Measurements from ENCODE around the gene IZUMO1. TPM values are rescaled to one million over a fixed set of nuclear protein-coding genes. Genes with fewer than 3 reads are reported as not detected.

Gene IZUMO1
- 0.08 and 0.10 TPM in 2 replicates for polyA plus RNA-seq (2013)

DNA sequence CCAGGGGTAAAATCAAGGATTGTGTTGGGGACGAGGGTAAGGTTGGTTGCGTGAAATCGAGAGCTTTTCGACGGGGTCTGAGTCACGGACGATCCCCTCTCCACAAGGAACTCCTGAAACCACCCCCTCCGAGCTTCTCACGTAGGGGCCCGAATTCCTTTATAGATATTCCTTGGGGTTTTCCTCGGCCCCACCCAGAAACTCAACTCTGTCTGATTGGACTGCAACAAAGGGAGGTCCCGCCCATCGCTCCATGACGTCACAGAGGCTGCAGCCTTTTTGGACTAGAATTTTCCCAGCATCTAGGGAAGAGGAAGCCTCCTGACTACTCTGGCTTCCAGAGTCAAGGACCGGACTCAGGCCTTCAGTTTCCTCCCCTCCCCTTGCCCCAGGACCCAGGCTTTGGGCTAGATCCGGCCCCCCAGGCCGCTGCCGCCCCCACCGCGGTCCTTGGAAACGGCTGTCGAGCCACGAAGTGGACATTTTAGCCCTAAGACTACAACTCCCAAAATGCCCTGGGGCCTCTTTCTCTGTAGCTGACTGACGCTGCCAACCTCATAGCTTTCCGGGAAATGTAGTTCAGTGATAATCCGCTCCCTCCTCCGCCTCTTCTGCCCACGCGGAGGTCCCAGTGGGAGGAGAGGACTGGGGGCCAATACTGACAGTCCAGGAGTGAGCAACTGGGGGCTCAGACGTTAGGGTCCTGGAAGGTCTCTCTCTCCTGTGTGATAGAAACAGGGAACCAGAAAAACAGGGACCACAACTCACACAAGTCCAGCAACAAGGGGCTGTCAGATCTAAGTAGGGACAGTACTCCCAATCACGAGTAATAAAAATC lies at the start of gene IZUMO1:
TSS of gene IZUMO1 (minus strand) at position 172 of the 838 bp plus-strand sequence. CDS start 1,050 bp downstream, outside the sequence.
- Histone ChIP-seq H4K12ac (ENCODE audit: low read depth, low read length) (peak within 1 kb of the TSS; percentile 72), H3K4ac (ENCODE audit: low read depth, low read length) (no peak within 1 kb of the TSS), H2BK5ac (ENCODE audit: low read depth, low read length, poor library complexity) (peak within 1 kb of the TSS; percentile 58), H3K27me3 (ENCODE audit: insufficient read depth, low read length) (no peaks in the 10 kb centered on the region), H3K9me3 (ENCODE audit: insufficient read depth, low read depth, low read length) (peaks cover 4% of the 10 kb centered on the region), H3K4me1 (ENCODE audit: control insufficient read depth in 1 of 2, insufficient read depth in 2 of 2, low read length in 2 of 2) (peaks cover 0 to 3% of the 10 kb centered on the region in 2 experiments), H3K14ac (ENCODE audit: low read length) (no peak within 1 kb of the TSS), H4K8ac (ENCODE audit: low read depth, low read length) (peak within 1 kb of the TSS; percentile 88), H2BK120ac (ENCODE audit: insufficient read depth, low read length, poor library complexity) (peak within 1 kb of the TSS; percentile 27), H2BK12ac (ENCODE audit: low read length) (no peak within 1 kb of the TSS), H3K23ac (ENCODE audit: low read length) (no peak within 1 kb of the TSS), H2AFZ (ENCODE audit: insufficient read depth, low read length, poor library complexity) (peak within 1 kb of the TSS; percentile 86), H2AK5ac (ENCODE audit: low read length) (no peak within 1 kb of the TSS), H3K4me3 (ENCODE audit: low read depth, low read length) (peak within 1 kb of the TSS; percentile 76), H3K27ac (ENCODE audit: low read depth, low read length) (no peak within 1 kb of the TSS), H3K9ac (ENCODE audit: low read length) (no peak within 1 kb of the TSS), H3K79me2 (ENCODE audit: control insufficient read depth, insufficient read depth, low read length, poor library complexity) (no peaks in the 10 kb centered on the region), H3K4me2 (ENCODE audit: low read length) (peak within 1 kb of the TSS; percentile 86), H4K91ac (ENCODE audit: low read depth, low read length) (peak within 1 kb of the TSS; percentile 27), H3K18ac (ENCODE audit: low read length) (peak within 1 kb of the TSS; percentile 54), H3K36me3 (ENCODE audit: control insufficient read depth in 1 of 2, insufficient read depth in 2 of 2, low read length in 2 of 2) (no peaks in the 10 kb centered on the region), H3K79me1 (ENCODE audit: low read length) (peaks cover 2% of the 10 kb centered on the region)
- no CpG with 5 or more reads among the region's 31 CpGs for WGBS (ENCODE audit: extremely low coverage, insufficient coverage, insufficient read length)
- peak; percentile 88 to 96 for DNase-seq

DNA sequence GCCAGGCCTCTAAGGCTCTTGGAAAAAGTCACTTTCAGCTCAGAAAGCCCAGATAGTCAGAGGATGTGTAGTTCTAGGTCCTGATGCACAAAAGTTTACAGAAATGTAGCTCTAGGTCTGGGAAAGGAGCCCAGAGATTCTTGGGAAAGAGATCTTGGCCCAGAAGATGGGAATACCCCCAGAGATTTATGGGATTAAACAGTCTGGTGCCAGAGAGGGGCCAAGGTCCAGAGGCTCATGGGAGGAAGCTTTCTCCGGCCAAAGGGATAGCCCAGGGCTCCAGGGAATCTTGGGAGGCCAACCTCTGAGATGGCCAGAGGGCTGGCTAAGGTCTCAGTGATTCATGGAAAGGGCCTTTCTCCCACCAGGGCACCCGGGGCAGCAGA lies 49.0 kb upstream of the IZUMO1 start:
- Histone ChIP-seq H3K9ac (ENCODE audit: low read length) (no peak overlapping the region), H3K4me3 (ENCODE audit: low read depth, low read length) (no peak overlapping the region), H3K9me3 (ENCODE audit: insufficient read depth, low read depth, low read length) (no peaks in the 10 kb centered on the region), H3K4ac (ENCODE audit: low read depth, low read length) (no peak overlapping the region), H2BK120ac (ENCODE audit: insufficient read depth, low read length, poor library complexity) (no peak overlapping the region), H2AK5ac (ENCODE audit: low read length) (no peak overlapping the region), H3K36me3 (ENCODE audit: control insufficient read depth in 1 of 2, insufficient read depth in 2 of 2, low read length in 2 of 2) (no peaks in the 10 kb centered on the region), H3K27ac (ENCODE audit: low read depth, low read length) (no peak overlapping the region), H4K8ac (ENCODE audit: low read depth, low read length) (peak overlapping the region; percentile 59), H3K4me2 (ENCODE audit: low read length) (no peak overlapping the region), H3K27me3 (ENCODE audit: insufficient read depth, low read length) (no peaks in the 10 kb centered on the region), H3K4me1 (ENCODE audit: control insufficient read depth in 1 of 2, insufficient read depth in 2 of 2, low read length in 2 of 2) (peaks cover 3% of the 10 kb centered on the region in 2 experiments), H4K91ac (ENCODE audit: low read depth, low read length) (no peak overlapping the region), H3K79me2 (ENCODE audit: control insufficient read depth, insufficient read depth, low read length, poor library complexity) (no peaks in the 10 kb centered on the region), H4K12ac (ENCODE audit: low read depth, low read length) (no peak overlapping the region), H2BK12ac (ENCODE audit: low read length) (no peak overlapping the region), H3K79me1 (ENCODE audit: low read length) (peaks cover 5% of the 10 kb centered on the region), H2BK5ac (ENCODE audit: low read depth, low read length, poor library complexity) (no peak overlapping the region), H2AFZ (ENCODE audit: insufficient read depth, low read length, poor library complexity) (no peak overlapping the region), H3K14ac (ENCODE audit: low read length) (no peak overlapping the region), H3K23ac (ENCODE audit: low read length) (no peak overlapping the region), H3K18ac (ENCODE audit: low read length) (no peak overlapping the region)
- DNase-seq, result no peak
- WGBS (ENCODE audit: extremely low coverage, insufficient coverage, insufficient read length), result no CpG with 5 or more reads among the region's 2 CpGs

DNA sequence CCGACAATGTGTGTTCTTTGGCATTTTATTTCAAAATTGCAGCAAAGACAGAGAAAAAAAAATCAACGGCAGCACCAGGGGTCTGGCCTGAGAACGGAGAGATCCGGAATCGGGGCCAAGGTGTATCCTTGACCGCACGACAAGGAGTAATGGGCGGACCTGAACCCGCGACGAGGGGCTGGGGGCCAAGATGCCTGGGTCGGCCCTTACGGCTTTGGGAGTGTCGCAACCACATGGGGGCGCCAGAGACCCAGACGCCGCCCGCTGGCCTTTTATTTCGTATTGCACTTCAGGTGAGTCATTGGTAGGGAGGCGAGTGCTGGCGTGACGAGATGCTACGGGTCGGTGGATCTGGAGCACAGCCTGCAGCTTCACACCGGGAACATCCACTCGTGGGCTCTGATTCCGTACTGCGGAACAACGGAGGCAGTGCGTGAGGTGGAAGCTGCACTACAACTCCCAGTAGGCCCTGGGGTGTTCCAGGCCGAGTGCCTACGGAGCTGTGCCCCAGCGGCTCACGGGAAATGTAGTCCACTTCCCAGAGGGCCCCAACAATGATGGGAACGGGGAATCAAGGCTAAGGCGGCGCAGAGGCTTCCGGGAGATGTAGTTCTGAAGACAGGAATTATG lies 48.5 kb upstream of the IZUMO1 start:
- WGBS (ENCODE audit: extremely low coverage, insufficient coverage, insufficient read length), result no CpG with 5 or more reads among the region's 38 CpGs
- H3K4ac ChIP-seq (ENCODE audit: low read depth, low read length), result no peak overlapping the region

DNA sequence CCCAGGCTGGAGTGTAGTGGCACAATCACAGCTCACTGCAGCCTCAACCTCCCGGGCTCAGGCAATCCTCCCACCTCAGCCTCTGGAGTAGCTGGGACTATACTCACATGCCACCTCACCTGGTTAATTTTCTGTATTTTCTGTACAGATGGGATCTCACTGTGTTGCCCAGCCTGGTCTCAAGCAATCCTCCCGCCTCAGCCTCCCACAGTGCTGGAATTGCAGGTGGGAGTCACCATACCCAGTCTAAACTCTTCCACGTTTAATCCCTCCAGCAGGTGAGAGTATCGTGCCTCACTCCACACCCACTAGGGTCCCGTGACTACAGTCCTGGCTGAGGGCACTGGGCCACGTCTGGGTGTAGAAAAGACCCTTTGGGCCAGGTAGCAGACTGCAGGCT lies 47.6 kb upstream of the IZUMO1 start:
- H3K18ac ChIP-seq (ENCODE audit: low read length), result no peak overlapping the region
- H3K4me3 ChIP-seq (ENCODE audit: low read depth, low read length), result no peak overlapping the region
- no peaks in the 10 kb centered on the region for H3K36me3 ChIP-seq (ENCODE audit: control insufficient read depth in 1 of 2, insufficient read depth in 2 of 2, low read length in 2 of 2)
- H4K91ac ChIP-seq (ENCODE audit: low read depth, low read length), result peak overlapping the region; percentile 1
- DNase-seq, result no peak
- no peaks in the 10 kb centered on the region for H3K79me2 ChIP-seq (ENCODE audit: control insufficient read depth, insufficient read depth, low read length, poor library complexity)
- no peak overlapping the region for H3K4ac ChIP-seq (ENCODE audit: low read depth, low read length)
- H4K8ac ChIP-seq (ENCODE audit: low read depth, low read length), result peak overlapping the region; percentile 34
- no peak overlapping the region for H3K27ac ChIP-seq (ENCODE audit: low read depth, low read length)
- no peak overlapping the region for H2BK12ac ChIP-seq (ENCODE audit: low read length)
- no CpG with 5 or more reads among the region's 6 CpGs for WGBS (ENCODE audit: extremely low coverage, insufficient coverage, insufficient read length)
- peak overlapping the region; percentile 6 for H4K12ac ChIP-seq (ENCODE audit: low read depth, low read length)
- no peak overlapping the region for H3K23ac ChIP-seq (ENCODE audit: low read length)
- H3K9me3 ChIP-seq (ENCODE audit: insufficient read depth, low read depth, low read length), result no peaks in the 10 kb centered on the region
- no peak overlapping the region for H2BK120ac ChIP-seq (ENCODE audit: insufficient read depth, low read length, poor library complexity)
- no peak overlapping the region for H2BK5ac ChIP-seq (ENCODE audit: low read depth, low read length, poor library complexity)
- no peak overlapping the region for H3K14ac ChIP-seq (ENCODE audit: low read length)
- H3K27me3 ChIP-seq (ENCODE audit: insufficient read depth, low read length), result no peaks in the 10 kb centered on the region
- no peak overlapping the region for H3K9ac ChIP-seq (ENCODE audit: low read length)
- no peak overlapping the region for H2AFZ ChIP-seq (ENCODE audit: insufficient read depth, low read length, poor library complexity)
- peaks cover 5% of the 10 kb centered on the region for H3K79me1 ChIP-seq (ENCODE audit: low read length)
- peak overlapping the region; percentile 60 for H2AK5ac ChIP-seq (ENCODE audit: low read length)
- H3K4me2 ChIP-seq (ENCODE audit: low read length), result no peak overlapping the region
- H3K4me1 ChIP-seq (ENCODE audit: control insufficient read depth in 1 of 2, insufficient read depth in 2 of 2, low read length in 2 of 2), result peaks cover 3% of the 10 kb centered on the region in 2 experiments

More for the DNA sequence above, 48.5 kb upstream of the IZUMO1 start:
- Histone ChIP-seq H2BK120ac (ENCODE audit: insufficient read depth, low read length, poor library complexity) (no peak overlapping the region), H4K91ac (ENCODE audit: low read depth, low read length) (peak overlapping the region; percentile 1), H3K4me2 (ENCODE audit: low read length) (peak overlapping the region; percentile 61), H3K18ac (ENCODE audit: low read length) (no peak overlapping the region), H3K14ac (ENCODE audit: low read length) (peak overlapping the region; percentile 8), H2BK5ac (ENCODE audit: low read depth, low read length, poor library complexity) (no peak overlapping the region), H3K36me3 (ENCODE audit: control insufficient read depth in 1 of 2, insufficient read depth in 2 of 2, low read length in 2 of 2) (no peaks in the 10 kb centered on the region), H3K27me3 (ENCODE audit: insufficient read depth, low read length) (no peaks in the 10 kb centered on the region), H4K8ac (ENCODE audit: low read depth, low read length) (peak overlapping the region; percentile 34), H3K79me2 (ENCODE audit: control insufficient read depth, insufficient read depth, low read length, poor library complexity) (no peaks in the 10 kb centered on the region), H2AK5ac (ENCODE audit: low read length) (no peak overlapping the region), H3K79me1 (ENCODE audit: low read length) (peaks cover 5% of the 10 kb centered on the region), H4K12ac (ENCODE audit: low read depth, low read length) (peak overlapping the region; percentile 71), H3K9ac (ENCODE audit: low read length) (no peak overlapping the region), H3K4me3 (ENCODE audit: low read depth, low read length) (peak overlapping the region; percentile 72), H3K4me1 (ENCODE audit: control insufficient read depth in 1 of 2, insufficient read depth in 2 of 2, low read length in 2 of 2) (peaks cover 3% of the 10 kb centered on the region in 2 experiments), H3K9me3 (ENCODE audit: insufficient read depth, low read depth, low read length) (no peaks in the 10 kb centered on the region), H2BK12ac (ENCODE audit: low read length) (no peak overlapping the region), H3K23ac (ENCODE audit: low read length) (no peak overlapping the region), H2AFZ (ENCODE audit: insufficient read depth, low read length, poor library complexity) (peak overlapping the region; percentile 3), H3K27ac (ENCODE audit: low read depth, low read length) (no peak overlapping the region)
- peak; percentile 83 to 91 for DNase-seq

All from trophoblast cell (in vitro differentiated cells and primary cell).